Osteoblast (primary cell): ENCODE measurements around the gene GABRB1. TPM values are rescaled to one million over a fixed set of nuclear protein-coding genes. Genes with fewer than 3 reads are reported as not detected.
A peak's percentile ranks its signal among the peaks of the same experiment; 100 is the strongest.

Source experiments
- DNase-seq: peaks from one replicate; pipeline ENCODE4 v3.0.0; 2011; ENCODE audit warnings: low spot score, mixed read lengths; ENCODE audit not compliant: insufficient read length; ENCODE audit errors: missing footprints
- H2AFZ ChIP-seq: 2 replicates; pipeline ENCODE4 v1.6.0; 2011; ENCODE audit warnings: mild to moderate bottlenecking, low read length
- H3K27ac ChIP-seq: 2 replicates; pipeline ENCODE4 v1.5.1; 2011; ENCODE audit warnings: mild to moderate bottlenecking, low read depth, low read length, moderate library complexity
- H3K27me3 ChIP-seq: 2 replicates; pipeline ENCODE4 v1.6.0; 2012; ENCODE audit warnings: mild to moderate bottlenecking, control low read depth, inconsistent platforms, low read length, moderate library complexity; ENCODE audit not compliant: insufficient read depth
- H3K36me3 ChIP-seq: 2 replicates; pipeline ENCODE4 v1.5.1; 2011; ENCODE audit warnings: mild to moderate bottlenecking, low read length, control low read depth, moderate library complexity; ENCODE audit not compliant: insufficient read depth
- H3K4me1 ChIP-seq: 2 replicates; pipeline ENCODE4 v1.5.1; 2011; ENCODE audit warnings: mild to moderate bottlenecking, low read length, control low read depth, moderate library complexity; ENCODE audit not compliant: insufficient read depth
- H3K4me2 ChIP-seq: 2 replicates; pipeline ENCODE4 v1.6.0; 2011; ENCODE audit warnings: mild to moderate bottlenecking, low read length; ENCODE audit not compliant: insufficient read depth
- H3K4me3 ChIP-seq: fragments of 200-600 bp; sonication (generic); 3 replicates; pipeline ENCODE4 v1.5.1; 2012; ENCODE audit warnings: mild to moderate bottlenecking, low read length, inconsistent platforms; ENCODE audit not compliant: insufficient read depth
- H3K79me2 ChIP-seq: 2 replicates; pipeline ENCODE4 v1.6.0; 2012; ENCODE audit warnings: mild to moderate bottlenecking, low read length, control low read depth, inconsistent platforms; ENCODE audit not compliant: insufficient read depth
- H3K9me3 ChIP-seq: 2 replicates; pipeline ENCODE4 v1.5.1; 2011; ENCODE audit warnings: low read depth, low read length, control low read depth
- H4K20me1 ChIP-seq: 2 replicates; pipeline ENCODE4 v1.6.0; 2012; ENCODE audit warnings: mild to moderate bottlenecking, low read length, control low read depth; ENCODE audit not compliant: insufficient read depth
- total RNA-seq: library from RNA; depleted of rRNA; stranded (reverse); fragments of >200 nt; gene quantifications from 2 replicates; pipeline ENCODE4 v1.2.3, GENCODE V29; 2012
- TF ChIP-seq, protein P1 (sequence below): IDR thresholded peaks from 2 replicates; pipeline ENCODE4 v1.5.1; 2011; ENCODE audit warnings: mild to moderate bottlenecking, low read depth, low read length, moderate library complexity; ENCODE audit errors: extremely low read depth

GABRB1 gene
- total RNA-seq, 1 donor = not detected

DNA sequence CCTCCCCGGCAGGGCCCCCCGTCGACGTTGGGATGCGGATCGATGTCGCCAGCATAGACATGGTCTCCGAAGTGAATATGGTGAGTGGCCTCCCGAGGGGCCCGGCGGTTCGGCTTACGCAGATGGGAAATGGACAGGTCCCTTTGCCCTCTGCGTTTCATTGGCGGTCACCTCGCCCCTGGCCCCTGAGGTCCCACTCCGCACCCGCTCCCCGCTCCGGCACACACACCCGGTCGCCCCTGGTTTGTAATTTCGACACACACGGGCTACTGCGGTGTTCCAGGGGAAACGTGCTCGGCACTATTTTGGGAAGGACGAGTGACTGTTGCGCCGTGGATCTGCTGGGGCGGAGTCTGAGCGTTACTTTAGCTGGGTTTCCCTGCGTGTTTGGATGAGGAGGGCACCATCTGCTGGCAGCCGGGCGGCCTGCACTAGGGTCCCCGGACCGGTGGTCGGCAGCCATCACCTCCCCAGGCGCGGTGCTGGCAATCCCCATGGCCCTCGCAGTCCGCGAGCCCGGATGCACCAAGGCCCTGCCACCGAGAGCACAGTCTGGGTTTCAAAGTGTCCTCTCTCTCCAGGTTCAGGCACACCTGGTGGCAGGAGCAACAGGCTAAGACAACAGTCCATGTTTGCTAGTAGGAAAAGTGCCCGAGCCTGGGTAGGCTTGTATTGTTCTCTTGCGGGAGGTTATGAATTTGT is 1.2 kb downstream of the GABRB1 start:
- Histone ChIP-seq H3K9me3 (no peaks in the 10 kb centered on the region), H3K27ac (no peak overlapping the region), H2AFZ (peak overlapping the region; percentile 82), H3K36me3 (no peaks in the 10 kb centered on the region), H3K4me1 (peaks cover 13% of the 10 kb centered on the region), H3K27me3 (peaks cover 19% of the 10 kb centered on the region), H4K20me1 (no peaks in the 10 kb centered on the region), H3K4me3 (peak overlapping the region; percentile 73), H3K79me2 (no peaks in the 10 kb centered on the region), H3K4me2 (peak overlapping the region; percentile 93)
- peak; percentile 89 for DNase-seq
- TF ChIP-seq, protein P1, sequence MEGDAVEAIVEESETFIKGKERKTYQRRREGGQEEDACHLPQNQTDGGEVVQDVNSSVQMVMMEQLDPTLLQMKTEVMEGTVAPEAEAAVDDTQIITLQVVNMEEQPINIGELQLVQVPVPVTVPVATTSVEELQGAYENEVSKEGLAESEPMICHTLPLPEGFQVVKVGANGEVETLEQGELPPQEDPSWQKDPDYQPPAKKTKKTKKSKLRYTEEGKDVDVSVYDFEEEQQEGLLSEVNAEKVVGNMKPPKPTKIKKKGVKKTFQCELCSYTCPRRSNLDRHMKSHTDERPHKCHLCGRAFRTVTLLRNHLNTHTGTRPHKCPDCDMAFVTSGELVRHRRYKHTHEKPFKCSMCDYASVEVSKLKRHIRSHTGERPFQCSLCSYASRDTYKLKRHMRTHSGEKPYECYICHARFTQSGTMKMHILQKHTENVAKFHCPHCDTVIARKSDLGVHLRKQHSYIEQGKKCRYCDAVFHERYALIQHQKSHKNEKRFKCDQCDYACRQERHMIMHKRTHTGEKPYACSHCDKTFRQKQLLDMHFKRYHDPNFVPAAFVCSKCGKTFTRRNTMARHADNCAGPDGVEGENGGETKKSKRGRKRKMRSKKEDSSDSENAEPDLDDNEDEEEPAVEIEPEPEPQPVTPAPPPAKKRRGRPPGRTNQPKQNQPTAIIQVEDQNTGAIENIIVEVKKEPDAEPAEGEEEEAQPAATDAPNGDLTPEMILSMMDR = peak; percentile 68

DNA sequence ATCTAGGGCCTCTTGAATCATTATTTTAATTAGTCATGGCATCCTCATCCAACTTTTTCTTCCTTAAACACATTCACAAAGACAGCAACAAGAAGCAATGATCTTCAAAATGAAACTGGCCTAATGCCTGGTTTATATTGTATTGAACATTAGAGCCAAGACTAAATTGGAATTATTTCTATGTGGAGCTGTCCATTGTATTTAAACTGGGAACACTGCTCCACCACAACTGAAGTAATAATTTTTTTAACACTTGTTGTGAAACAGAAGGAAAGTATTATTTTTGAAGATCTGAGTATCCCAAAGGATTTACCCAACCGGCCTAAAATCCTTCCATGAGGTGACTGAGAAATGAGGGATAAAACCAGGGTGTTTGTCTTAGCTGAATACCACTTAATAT is 6.9 kb downstream of the GABRB1 start:
- no peak for DNase-seq
- H3K36me3 ChIP-seq = no peaks in the 10 kb centered on the region
- no peak overlapping the region for H3K27ac ChIP-seq
- no peak overlapping the region for H2AFZ ChIP-seq
- no peaks in the 10 kb centered on the region for H4K20me1 ChIP-seq
- no peak overlapping the region for H3K4me3 ChIP-seq
- H3K79me2 ChIP-seq = no peaks in the 10 kb centered on the region
- no peaks in the 10 kb centered on the region for H3K9me3 ChIP-seq
- peaks cover 19% of the 10 kb centered on the region for H3K27me3 ChIP-seq
- no peaks in the 10 kb centered on the region for H3K4me1 ChIP-seq
- H3K4me2 ChIP-seq = no peak overlapping the region
- TF ChIP-seq, protein P1 = no peak

DNA sequence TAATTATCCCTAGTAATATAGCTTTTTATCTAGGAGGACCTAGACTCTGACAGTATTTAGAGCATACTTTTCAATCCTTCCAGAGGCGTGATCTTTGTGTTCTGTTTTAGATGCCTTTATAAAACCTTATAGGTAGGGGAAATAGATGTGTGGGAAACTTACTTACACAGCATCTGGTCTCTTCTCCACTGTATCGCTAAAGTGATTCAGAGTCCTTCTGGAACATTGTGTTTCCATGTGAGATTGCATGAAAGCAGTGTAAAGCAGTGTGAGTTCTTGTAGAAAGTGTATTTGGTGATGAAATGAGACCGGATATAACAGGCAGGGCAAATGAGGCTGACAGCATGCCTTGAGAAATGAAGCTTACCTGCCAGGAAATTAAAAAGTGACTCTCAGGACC is 9.5 kb downstream of the GABRB1 start:
- DNase-seq = no peak
- H3K4me3 ChIP-seq = no peak overlapping the region
- H3K9me3 ChIP-seq = no peaks in the 10 kb centered on the region
- H3K27me3 ChIP-seq = peaks cover 15% of the 10 kb centered on the region
- no peaks in the 10 kb centered on the region for H3K36me3 ChIP-seq
- H4K20me1 ChIP-seq = no peaks in the 10 kb centered on the region
- H3K4me1 ChIP-seq = no peaks in the 10 kb centered on the region
- H3K4me2 ChIP-seq = no peak overlapping the region
- TF ChIP-seq, protein P1 = no peak
- no peaks in the 10 kb centered on the region for H3K79me2 ChIP-seq
- H3K27ac ChIP-seq = no peak overlapping the region
- H2AFZ ChIP-seq = no peak overlapping the region

DNA sequence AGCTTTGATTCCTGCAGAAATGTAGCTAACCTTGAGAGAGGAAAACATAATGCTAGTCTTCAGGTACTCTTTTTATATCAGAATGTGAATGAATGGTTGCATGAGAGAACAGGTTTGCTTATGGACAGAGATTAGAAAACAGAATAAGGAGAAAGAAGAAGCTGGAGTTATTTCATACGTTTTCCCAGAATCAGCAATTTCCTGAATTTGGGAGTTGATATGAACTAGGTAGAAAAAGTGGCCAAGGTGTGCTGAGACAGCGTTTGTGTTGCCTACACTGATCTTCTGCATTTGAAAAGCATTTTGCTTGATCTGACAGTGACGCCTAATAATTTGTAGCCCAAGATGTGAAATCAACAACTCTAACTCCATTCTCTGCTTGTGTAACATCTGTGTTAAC is 12.5 kb downstream of the GABRB1 start:
- no peak overlapping the region for H3K27ac ChIP-seq
- H3K27me3 ChIP-seq = peaks cover 11% of the 10 kb centered on the region
- H2AFZ ChIP-seq = no peak overlapping the region
- no peaks in the 10 kb centered on the region for H3K36me3 ChIP-seq
- no peaks in the 10 kb centered on the region for H3K4me1 ChIP-seq
- no peaks in the 10 kb centered on the region for H4K20me1 ChIP-seq
- no peak overlapping the region for H3K4me2 ChIP-seq
- H3K79me2 ChIP-seq = no peaks in the 10 kb centered on the region
- no peak for DNase-seq
- no peaks in the 10 kb centered on the region for H3K9me3 ChIP-seq
- H3K4me3 ChIP-seq = no peak overlapping the region
- TF ChIP-seq, protein P1 = no peak
